Central memory CD8-positive, alpha-beta T cell (primary cell): ENCODE measurements around the gene PDSS1.

Experiments
- ATAC-seq: fragments of 150-1000 bp; cut with Tn5 transposase; replicated peaks from 2 replicates; pipeline ENCODE4 v1.10.0; 2022; ENCODE audit warnings: mild to moderate bottlenecking, moderate FRiP score, moderate number of reproducible peaks; ENCODE audit not compliant: poor library complexity, severe bottlenecking; ENCODE audit errors: extremely low read depth
- DNase-seq, 2 donors: peaks; one replicate each; pipeline ENCODE4 v3.0.0; 2021; ENCODE audit warnings: low spot score in 2 of 2
- H3K27ac Mint-ChIP-seq: one replicate; pipeline ENCODE4 v1.8.0; 2022; ENCODE audit warnings: low read depth, mild to moderate bottlenecking, moderate library complexity, mixed read lengths
- H3K27me3 Mint-ChIP-seq: one replicate; pipeline ENCODE4 v1.8.0; 2022; ENCODE audit warnings: mixed read lengths
- H3K36me3 Mint-ChIP-seq: one replicate; pipeline ENCODE4 v1.8.0; 2022; ENCODE audit warnings: mild to moderate bottlenecking, moderate library complexity, mixed read lengths; ENCODE audit not compliant: insufficient read depth
- H3K4me1 Mint-ChIP-seq: one replicate; pipeline ENCODE4 v1.8.0; 2022; ENCODE audit warnings: mixed read lengths
- H3K4me3 Mint-ChIP-seq: one replicate; pipeline ENCODE4 v1.8.0; 2022; ENCODE audit warnings: mild to moderate bottlenecking, moderate library complexity, mixed read lengths
- H3K9me3 Mint-ChIP-seq: one replicate; pipeline ENCODE4 v1.8.0; 2022; ENCODE audit warnings: mixed read lengths

PDSS1 gene

GRCh38 chr10:26730552-26730951, 33.1 kb downstream of the PDSS1 start:
- ATAC-seq (no peak), DNase-seq (no peak)
- Mint-ChIP-seq H3K9me3 (no peaks in the 10 kb centered on the region), H3K4me3 (no peak overlapping the region), H3K27ac (no peak overlapping the region), H3K27me3 (no peaks in the 10 kb centered on the region), H3K4me1 (peaks cover 5% of the 10 kb centered on the region), H3K36me3 (peaks cover 1% of the 10 kb centered on the region)

- Mint-ChIP-seq H3K27me3 (no peaks in the 10 kb centered on the region), H3K36me3 (peaks cover 2% of the 10 kb centered on the region), H3K4me3 (no peak overlapping the region), H3K9me3 (no peaks in the 10 kb centered on the region), H3K27ac (no peak overlapping the region), H3K4me1 (no peaks in the 10 kb centered on the region)
- DNase-seq = no peak
- no peak for ATAC-seq
Observed at GRCh38 chr10:26733750-26734568, 36.5 kb downstream of the PDSS1 start.

GRCh38 chr10:26735435-26735834, 37.9 kb downstream of the PDSS1 start:
- no peak for DNase-seq
- Mint-ChIP-seq H3K4me1 (no peaks in the 10 kb centered on the region), H3K4me3 (no peak overlapping the region), H3K9me3 (no peaks in the 10 kb centered on the region), H3K27me3 (no peaks in the 10 kb centered on the region), H3K36me3 (peaks cover 3% of the 10 kb centered on the region), H3K27ac (no peak overlapping the region)
- no peak for ATAC-seq

- no peak overlapping the region for H3K27ac Mint-ChIP-seq
- H3K9me3 Mint-ChIP-seq = no peaks in the 10 kb centered on the region
- DNase-seq = no peak
- ATAC-seq = peak; percentile 32
- no peaks in the 10 kb centered on the region for H3K27me3 Mint-ChIP-seq
- H3K4me1 Mint-ChIP-seq = no peaks in the 10 kb centered on the region
- H3K36me3 Mint-ChIP-seq = peaks cover 9% of the 10 kb centered on the region
- no peak overlapping the region for H3K4me3 Mint-ChIP-seq
Observed at GRCh38 chr10:26737730-26738129, 40.2 kb downstream of the PDSS1 start.

- H3K36me3 Mint-ChIP-seq = peaks cover 11% of the 10 kb centered on the region
- H3K27me3 Mint-ChIP-seq = no peaks in the 10 kb centered on the region
- ATAC-seq = no peak
- peak overlapping the region; percentile 42 for H3K27ac Mint-ChIP-seq
- H3K4me1 Mint-ChIP-seq = no peaks in the 10 kb centered on the region
- DNase-seq = no peak
- H3K4me3 Mint-ChIP-seq = no peak overlapping the region
- no peaks in the 10 kb centered on the region for H3K9me3 Mint-ChIP-seq
Observed at GRCh38 chr10:26738301-26738911, 40.9 kb downstream of the PDSS1 start.

- DNase-seq (no peak), ATAC-seq (no peak)
- H3K27ac Mint-ChIP-seq = peak overlapping the region; percentile 61
- H3K4me1 Mint-ChIP-seq = no peaks in the 10 kb centered on the region
- H3K27me3 Mint-ChIP-seq = no peaks in the 10 kb centered on the region
- no peaks in the 10 kb centered on the region for H3K9me3 Mint-ChIP-seq
- peaks cover 16% of the 10 kb centered on the region for H3K36me3 Mint-ChIP-seq
- H3K4me3 Mint-ChIP-seq = no peak overlapping the region
Observed at GRCh38 chr10:26739071-26739631, 41.6 kb downstream of the PDSS1 start.

- Mint-ChIP-seq H3K27ac (no peak overlapping the region), H3K9me3 (no peaks in the 10 kb centered on the region), H3K4me1 (no peaks in the 10 kb centered on the region), H3K36me3 (peaks cover 30% of the 10 kb centered on the region), H3K4me3 (no peak overlapping the region), H3K27me3 (no peaks in the 10 kb centered on the region)
- DNase-seq (no peak), ATAC-seq (no peak)
Observed at GRCh38 chr10:26741368-26741767, 43.9 kb downstream of the PDSS1 start.

GRCh38 chr10:26743091-26743490, 45.6 kb downstream of the PDSS1 start:
- DNase-seq (no peak), ATAC-seq (no peak)
- Mint-ChIP-seq H3K27me3 (no peaks in the 10 kb centered on the region), H3K9me3 (no peaks in the 10 kb centered on the region), H3K4me3 (no peak overlapping the region), H3K4me1 (no peaks in the 10 kb centered on the region), H3K27ac (peak overlapping the region; percentile 47), H3K36me3 (peaks cover 33% of the 10 kb centered on the region)

GRCh38 chr10:26743841-26744240, 46.3 kb downstream of the PDSS1 start:
- no peaks in the 10 kb centered on the region for H3K9me3 Mint-ChIP-seq
- no peaks in the 10 kb centered on the region for H3K27me3 Mint-ChIP-seq
- no peak overlapping the region for H3K4me3 Mint-ChIP-seq
- H3K4me1 Mint-ChIP-seq = no peaks in the 10 kb centered on the region
- DNase-seq = no peak
- H3K36me3 Mint-ChIP-seq = peaks cover 39% of the 10 kb centered on the region
- no peak for ATAC-seq
- H3K27ac Mint-ChIP-seq = peak overlapping the region; percentile 47

GRCh38 chr10:26746061-26746460, 48.6 kb downstream of the PDSS1 start:
- Mint-ChIP-seq H3K27ac (peak overlapping the region; percentile 47), H3K36me3 (peaks cover 36% of the 10 kb centered on the region), H3K9me3 (no peaks in the 10 kb centered on the region), H3K27me3 (no peaks in the 10 kb centered on the region), H3K4me3 (no peak overlapping the region), H3K4me1 (no peaks in the 10 kb centered on the region)
- DNase-seq = no peak
- ATAC-seq = no peak

GRCh38 chr10:26755443-26755903, 58.0 kb downstream of the PDSS1 start:
- no peak for DNase-seq
- H3K36me3 Mint-ChIP-seq = peaks cover 37% of the 10 kb centered on the region
- ATAC-seq = no peak
- H3K4me1 Mint-ChIP-seq = peaks cover 5% of the 10 kb centered on the region
- H3K4me3 Mint-ChIP-seq = no peak overlapping the region
- H3K9me3 Mint-ChIP-seq = no peaks in the 10 kb centered on the region
- H3K27ac Mint-ChIP-seq = peak overlapping the region; percentile 42
- H3K27me3 Mint-ChIP-seq = no peaks in the 10 kb centered on the region

- H3K27ac Mint-ChIP-seq = no peak overlapping the region
- no peak overlapping the region for H3K4me3 Mint-ChIP-seq
- H3K36me3 Mint-ChIP-seq = peaks cover 39% of the 10 kb centered on the region
- ATAC-seq (no peak), DNase-seq (no peak)
- no peaks in the 10 kb centered on the region for H3K9me3 Mint-ChIP-seq
- peaks cover 12% of the 10 kb centered on the region for H3K4me1 Mint-ChIP-seq
- no peaks in the 10 kb centered on the region for H3K27me3 Mint-ChIP-seq
Observed at GRCh38 chr10:26759008-26759407, 61.5 kb downstream of the PDSS1 start.

- Mint-ChIP-seq H3K27ac (no peak overlapping the region), H3K27me3 (no peaks in the 10 kb centered on the region), H3K4me1 (peaks cover 9% of the 10 kb centered on the region), H3K36me3 (peaks cover 42% of the 10 kb centered on the region), H3K9me3 (no peaks in the 10 kb centered on the region), H3K4me3 (no peak overlapping the region)
- ATAC-seq = no peak
- DNase-seq = no peak
Observed at GRCh38 chr10:26765549-26765948, 68.0 kb downstream of the PDSS1 start.
